Rectal smooth muscle tissue (tissue), 1 donor: Measurements from ENCODE around the gene MEAK7.
A peak's percentile ranks its signal among the peaks of the same experiment; 100 is the strongest.

ENCODE experiments used
- H3K27ac ChIP-seq: one replicate; pipeline ENCODE4 v1.7.0; 2013; ENCODE audit warnings: low read depth, low read length, inconsistent platforms
- H3K27me3 ChIP-seq: one replicate; pipeline ENCODE4 v1.7.0; 2013; ENCODE audit warnings: low read length; ENCODE audit not compliant: control insufficient read depth, insufficient read depth
- H3K36me3 ChIP-seq: one replicate; pipeline ENCODE4 v1.7.0; 2013; ENCODE audit warnings: low read length; ENCODE audit not compliant: control insufficient read depth, insufficient read depth
- H3K4me1 ChIP-seq: one replicate; pipeline ENCODE4 v1.7.0; 2013; ENCODE audit warnings: low read length; ENCODE audit not compliant: control insufficient read depth, insufficient read depth
- H3K4me3 ChIP-seq: one replicate; pipeline ENCODE4 v1.7.0; 2013; ENCODE audit warnings: low read length
- H3K9ac ChIP-seq: one replicate; pipeline ENCODE4 v1.7.0; 2013; ENCODE audit warnings: low read length

The MEAK7 gene

GRCh38 chr16:84514874-84515835 lies 10.7 kb upstream of the MEAK7 start:
- H3K27ac ChIP-seq = no peak overlapping the region
- H3K27me3 ChIP-seq = peaks cover 2% of the 10 kb centered on the region
- no peaks in the 10 kb centered on the region for H3K36me3 ChIP-seq
- H3K4me3 ChIP-seq = no peak overlapping the region
- no peaks in the 10 kb centered on the region for H3K4me1 ChIP-seq
- H3K9ac ChIP-seq = no peak overlapping the region

GRCh38 chr16:84514295-84514873 lies 9.9 kb upstream of the MEAK7 start:
- H3K9ac ChIP-seq = no peak overlapping the region
- H3K4me3 ChIP-seq = no peak overlapping the region
- no peaks in the 10 kb centered on the region for H3K36me3 ChIP-seq
- H3K27me3 ChIP-seq = peaks cover 2% of the 10 kb centered on the region
- H3K4me1 ChIP-seq = no peaks in the 10 kb centered on the region
- no peak overlapping the region for H3K27ac ChIP-seq

GRCh38 chr16:84513666-84514065 lies 9.2 kb upstream of the MEAK7 start:
- no peak overlapping the region for H3K27ac ChIP-seq
- H3K4me1 ChIP-seq = no peaks in the 10 kb centered on the region
- no peak overlapping the region for H3K9ac ChIP-seq
- peaks cover 2% of the 10 kb centered on the region for H3K27me3 ChIP-seq
- H3K4me3 ChIP-seq = no peak overlapping the region
- no peaks in the 10 kb centered on the region for H3K36me3 ChIP-seq

- Histone ChIP-seq H3K27me3 (peaks cover 2% of the 10 kb centered on the region), H3K4me3 (no peak overlapping the region), H3K27ac (no peak overlapping the region), H3K9ac (no peak overlapping the region), H3K36me3 (no peaks in the 10 kb centered on the region), H3K4me1 (no peaks in the 10 kb centered on the region)
Measured at GRCh38 chr16:84513123-84513522, 8.7 kb upstream of the MEAK7 start.

GRCh38 chr16:84511831-84512230 lies 7.4 kb upstream of the MEAK7 start:
- H3K36me3 ChIP-seq = no peaks in the 10 kb centered on the region
- no peak overlapping the region for H3K27ac ChIP-seq
- no peak overlapping the region for H3K9ac ChIP-seq
- H3K4me1 ChIP-seq = no peaks in the 10 kb centered on the region
- peaks cover 2% of the 10 kb centered on the region for H3K27me3 ChIP-seq
- no peak overlapping the region for H3K4me3 ChIP-seq

- peak overlapping the region; percentile 37 for H3K4me3 ChIP-seq
- no peaks in the 10 kb centered on the region for H3K36me3 ChIP-seq
- no peak overlapping the region for H3K27ac ChIP-seq
- no peak overlapping the region for H3K9ac ChIP-seq
- H3K4me1 ChIP-seq = no peaks in the 10 kb centered on the region
- H3K27me3 ChIP-seq = peaks cover 2% of the 10 kb centered on the region
Measured at GRCh38 chr16:84511180-84511800, 6.8 kb upstream of the MEAK7 start.

- Histone ChIP-seq H3K36me3 (no peaks in the 10 kb centered on the region), H3K27me3 (peaks cover 2% of the 10 kb centered on the region), H3K27ac (no peak overlapping the region), H3K4me1 (peaks cover 8% of the 10 kb centered on the region), H3K4me3 (no peak overlapping the region), H3K9ac (no peak overlapping the region)
Measured at GRCh38 chr16:84509032-84509950, 4.8 kb upstream of the MEAK7 start.

GRCh38 chr16:84508502-84508901 lies 4.0 kb upstream of the MEAK7 start:
- peaks cover 2% of the 10 kb centered on the region for H3K27me3 ChIP-seq
- no peak overlapping the region for H3K4me3 ChIP-seq
- H3K36me3 ChIP-seq = no peaks in the 10 kb centered on the region
- peaks cover 13% of the 10 kb centered on the region for H3K4me1 ChIP-seq
- H3K9ac ChIP-seq = no peak overlapping the region
- no peak overlapping the region for H3K27ac ChIP-seq

GRCh38 chr16:84507011-84507982 lies 2.8 kb upstream of the MEAK7 start:
- Histone ChIP-seq H3K9ac (no peak overlapping the region), H3K36me3 (no peaks in the 10 kb centered on the region), H3K27me3 (peaks cover 2% of the 10 kb centered on the region), H3K27ac (no peak overlapping the region), H3K4me3 (no peak overlapping the region), H3K4me1 (peaks cover 14% of the 10 kb centered on the region)

GRCh38 chr16:84505249-84506187 lies 1.1 kb upstream of the MEAK7 start:
- peaks cover 14% of the 10 kb centered on the region for H3K4me1 ChIP-seq
- peak overlapping the region; percentile 80 for H3K9ac ChIP-seq
- no peaks in the 10 kb centered on the region for H3K27me3 ChIP-seq
- H3K4me3 ChIP-seq = peak overlapping the region; percentile 64
- peak overlapping the region; percentile 84 for H3K27ac ChIP-seq
- H3K36me3 ChIP-seq = no peaks in the 10 kb centered on the region
